K562 (cell line): ENCODE measurements around the gene PSMC1. TPM values are rescaled to one million over a fixed set of nuclear protein-coding genes. Genes with fewer than 3 reads are reported as not detected.

Experiments used
- ATAC-seq: fragments of 200-7000 bp; cut with Tn5 transposase; 3 replicates; pipeline ENCODE4 v1.9.1; 2020; ENCODE audit warnings: moderate library complexity
- BruUV-seq: library from RNA; stranded (reverse); fragments of 400-500 nt; replicated peaks from 2 replicates; lab custom pipeline; 2021; lab: Mats Ljungman, UMichigan
- CTCF ChIA-PET: fragments of 300-600 bp; formaldehyde crosslinking; extraction: SDS; loops from one replicate; lab custom pipeline; 2021; ENCODE audit warnings: low intra/inter-chr PET ratio; lab: Yijun Ruan, JAX
- POLR2A ChIA-PET: fragments of 300-600, 350-650 bp; sonication (Branson Sonifier 250); formaldehyde crosslinking; extraction: SDS; loops from one replicate; lab custom pipeline; 2021; ENCODE audit warnings: antibody characterized with exemption, inconsistent platforms; lab: Yijun Ruan, JAX
- DNase-seq, 4 experiments: peaks; one replicate each; pipeline versions ENCODE4 v3.0.0 to v3.0.0-alpha.2; 2011 to 2018; ENCODE audit warnings: low spot score in 3 of 4, mixed read lengths in 3 of 4; ENCODE audit errors: extremely low read depth in 1 of 4
- FAIRE-seq: peaks from 2 replicates; lab custom pipeline; 2011; peaks lifted over from hg19 to GRCh38; lab: Jason Lieb, UNC
- H2AFZ ChIP-seq: 2 replicates; pipeline ENCODE4 v1.6.0; 2011; ENCODE audit warnings: low read depth, low read length, control low read depth, inconsistent platforms
- H3K27ac ChIP-seq: fragments of 200-600 bp; 3 replicates; pipeline ENCODE4 v1.8.0; 2011; ENCODE audit warnings: low read depth, mild to moderate bottlenecking, control low read depth, inconsistent platforms, low read length, moderate library complexity, mixed read lengths; ENCODE audit errors: extremely low read depth
- H3K27me3 ChIP-seq, 2 experiments: fragments of 300-600 bp in 1 of 2; 2 replicates in 1 of 2; 3 replicates in 1 of 2; pipeline versions ENCODE4 v1.6.0 to v1.8.0; 2011; ENCODE audit warnings: inconsistent platforms in 2 of 2, low read length in 2 of 2, mild to moderate bottlenecking in 1 of 2, mixed read lengths in 1 of 2, moderate library complexity in 1 of 2; ENCODE audit not compliant: control insufficient read depth in 2 of 2, insufficient read depth in 2 of 2
- H3K36me3 ChIP-seq: fragments of 300-600 bp; 3 replicates; pipeline ENCODE4 v1.8.0; 2011; ENCODE audit warnings: mild to moderate bottlenecking, low read length, inconsistent platforms; ENCODE audit not compliant: control insufficient read depth, insufficient read depth
- H3K4me1 ChIP-seq, 2 experiments: fragments of 200-600 bp in 1 of 2; replicated peaks in 1 of 2; 2 replicates in 1 of 2; 3 replicates in 1 of 2; pipeline versions ENCODE4 v1.5.1 to v1.8.0; 2011; ENCODE audit warnings: inconsistent platforms in 2 of 2, low read length in 2 of 2, mild to moderate bottlenecking in 1 of 2, mixed read lengths in 1 of 2, moderate library complexity in 1 of 2; ENCODE audit not compliant: control insufficient read depth in 2 of 2, insufficient read depth in 2 of 2
- H3K4me2 ChIP-seq: 2 replicates; pipeline ENCODE4 v1.6.1; 2011; ENCODE audit warnings: low read length, control low read depth, inconsistent platforms, mixed read lengths; ENCODE audit not compliant: insufficient read depth
- H3K4me3 ChIP-seq: fragments of 200-600 bp; sonication (generic), shearing (Covaris generic); 2 replicates; pipeline ENCODE4 v1.5.1; 2016; ENCODE audit warnings: control low read depth, inconsistent platforms
- H3K79me2 ChIP-seq: fragments of 200-600 bp; 3 replicates; pipeline ENCODE4 v1.8.0; 2011; ENCODE audit warnings: low read length, inconsistent platforms; ENCODE audit not compliant: control insufficient read depth, insufficient read depth
- H3K9ac ChIP-seq, 2 experiments: 2 replicates each; pipeline versions ENCODE4 v1.6.0 to v1.6.1; 2011; ENCODE audit warnings: low read depth in 2 of 2, low read length in 2 of 2, control low read depth in 1 of 2, inconsistent platforms in 1 of 2, mild to moderate bottlenecking in 1 of 2, mixed read lengths in 1 of 2; ENCODE audit not compliant: insufficient read depth in 1 of 2
- H3K9me1 ChIP-seq: one replicate; pipeline ENCODE4 v1.6.0; 2011; ENCODE audit warnings: inconsistent platforms, mild to moderate bottlenecking, low read length, moderate library complexity; ENCODE audit not compliant: control insufficient read depth, insufficient read depth
- H3K9me3 ChIP-seq: replicated peaks from 2 replicates; pipeline ENCODE4 v1.5.1; 2011; ENCODE audit warnings: low read depth, low read length, inconsistent platforms; ENCODE audit not compliant: control insufficient read depth, insufficient read depth
- H4K20me1 ChIP-seq: replicated peaks from 2 replicates; pipeline ENCODE4 v1.6.1; 2011; ENCODE audit warnings: low read length, inconsistent platforms, mixed read lengths; ENCODE audit not compliant: control insufficient read depth, insufficient read depth
- DPF2 ChIP-seq: fragments of 450-650 bp; IDR thresholded peaks from 2 replicates; pipeline ENCODE4 v1.6.1; 2016
- GTF2A2 ChIP-seq: IDR thresholded peaks from 2 replicates; pipeline ENCODE4 v1.6.1; 2016; ENCODE audit warnings: mild to moderate bottlenecking, missing genetic modification characterization, missing compliant biosample characterization
- HDAC2 ChIP-seq: fragments of 450-650 bp; IDR thresholded peaks from 2 replicates; pipeline ENCODE4 v1.6.1; 2016; ENCODE audit warnings: mild to moderate bottlenecking
- MAFK ChIP-seq: IDR thresholded peaks from 2 replicates; pipeline ENCODE4 v1.6.1; 2011; ENCODE audit warnings: low read length, improper control_type of control experiment
- MBD2 ChIP-seq: sonication (generic); IDR thresholded peaks from 2 replicates; pipeline ENCODE4 v1.6.1; 2016; ENCODE audit warnings: low read depth, borderline replicate concordance
- MTF1 ChIP-seq: fragments of 250-450 bp; sonication (Bioruptor Pico); IDR thresholded peaks from 2 replicates; pipeline ENCODE4 v1.9.0; 2021; ENCODE audit warnings: moderate library complexity, mild to moderate bottlenecking, inconsistent platforms, borderline replicate concordance
- NONO ChIP-seq, 2 experiments: fragments of 200-400 bp in 1 of 2; fragments of 450-650 bp in 1 of 2; formaldehyde crosslinking in 1 of 2; IDR thresholded peaks; 2 replicates each; pipeline ENCODE4 v1.6.1; 2017; ENCODE audit warnings: low read depth in 2 of 2, mild to moderate bottlenecking in 2 of 2, moderate library complexity in 2 of 2, low read length in 1 of 2
- NR3C1 ChIP-seq: sonication (generic); formaldehyde crosslinking; IDR thresholded peaks from 2 replicates; pipeline ENCODE4 v1.8.1; 2022; ENCODE audit warnings: missing genetic modification reagents
- PHF20 ChIP-seq: fragments of 450-650 bp; IDR thresholded peaks from 2 replicates; pipeline ENCODE4 v1.6.1; 2018; ENCODE audit not compliant: partially characterized antibody
- PML ChIP-seq: IDR thresholded peaks from 2 replicates; pipeline ENCODE4 v1.6.1; 2012; ENCODE audit warnings: low read length, inconsistent platforms
- POLR2H ChIP-seq: IDR thresholded peaks from 2 replicates; pipeline ENCODE4 v1.6.1; 2016; ENCODE audit warnings: missing genetic modification characterization, low read depth, mild to moderate bottlenecking, control low read depth, missing compliant biosample characterization, moderate library complexity
- ZHX1 ChIP-seq: fragments of 150-350 bp; conservative IDR thresholded peaks from 2 replicates; pipeline ENCODE4 v1.6.1; 2014; ENCODE audit warnings: low read length
- ZNF217 ChIP-seq: sonication (generic); formaldehyde crosslinking; IDR thresholded peaks from 2 replicates; pipeline ENCODE4 v1.8.0; 2022; ENCODE audit warnings: mild to moderate bottlenecking, missing genetic modification reagents
- ZNF232 ChIP-seq: sonication (generic); formaldehyde crosslinking; IDR thresholded peaks from 2 replicates; pipeline ENCODE4 v1.8.0; 2022; ENCODE audit warnings: mild to moderate bottlenecking, missing genetic modification reagents
- WGBS: fragments of 100-300 bp; shearing (Covaris generic); methylation state at CpG from one replicate; pipeline ENCODE4 v1.1.6; 2016; ENCODE audit warnings: low coverage, mixed read lengths; ENCODE audit not compliant: insufficient coverage; ENCODE audit errors: missing lambda C conversion rate; 5-methylcytosine and 5-hydroxymethylcytosine counted together
- in situ Hi-C: fragments of 300-500 bp; cut with MboI; formaldehyde crosslinking; loops from 4 replicates; pipeline ENCODE4 v1.15.0; 2018; ENCODE audit warnings: inconsistent platforms, mixed read lengths
- intact Hi-C: fragments of 100-400 bp; cut with micrococcal nuclease; formaldehyde crosslinking; loops from 2 replicates; pipeline ENCODE4 v1.14.2; 2022
- polyA plus RNA-seq, 8 experiments: library from polyadenylated mRNA; depleted of rRNA in 4 of 8; stranded (reverse) in 5 of 8; unstranded in 3 of 8; fragments of >200 nt; fragmentation: Nextera tagmentation in 2 of 8; fragmentation: Illumina TruSeq in 1 of 8; extraction: Ambion mirVana in 2 of 8; extraction: Trizol in 1 of 8; gene quantifications; 2 replicates each; pipeline versions ENCODE4 v1.2.1 to v1.2.3, GENCODE V29; 2011 to 2014; ENCODE audit warnings: inconsistent platforms in 1 of 8, missing spikeins in 1 of 8
- total RNA-seq, 7 experiments: library from RNA; depleted of rRNA in 6 of 7; stranded (reverse); fragments of >200 nt in 6 of 7; fragmentation: Illumina TruSeq in 2 of 7; extraction: Trizol in 2 of 7; gene quantifications; 2 replicates each; pipeline versions ENCODE4 v1.2.1 to v1.2.3, GENCODE V29; 2011 to 2021; ENCODE audit warnings: low replicate concordance in 1 of 7

PSMC1 gene
- total and polyA plus RNA-seq, 9 of the 15 experiments (the other 6 are each of a cell fraction or from before 2014, with no cell fraction given), result 87.8 to 276 (median 165) TPM

GRCh38 chr14:90321891-90322290 is 65.5 kb downstream of the PSMC1 start:
- WGBS, result 41% methylated on average over 3 of the region's 4 CpGs
- intact Hi-C loops (no loop called here), in situ Hi-C loops (no loop called here)
- TF ChIP-seq POLR2H (tag) (no peak), PML (no peak), ZNF217 (no peak), NONO (IDR thresholded peaks at IDR 0.05; ENCODE audit: low read depth in 2 of 2, low read length in 1 of 2) (no peak), PHF20 (no peak), DPF2 (no peak), ZHX1 (no peak), MAFK (no peak), MTF1 (CRISPR knock-in tag) (no peak), HDAC2 (no peak), NR3C1 (CRISPR knock-in tag) (no peak), ZNF232 (CRISPR knock-in tag) (no peak), MBD2 (no peak), GTF2A2 (tag) (no peak)
- ATAC-seq (no peak), DNase-seq (no peak), FAIRE-seq (no peak)
- Histone ChIP-seq H3K36me3 (peaks cover 11% of the 10 kb centered on the region; the same call in 1 of the 3 replicates), H3K27me3 (no peaks in the 10 kb centered on the region), H3K9me3 (no peaks in the 10 kb centered on the region), H3K79me2 (peaks cover 10% of the 10 kb centered on the region; the same call in 2 of the 3 replicates), H3K4me1 (no peaks in the 10 kb centered on the region; a peak in 1 of 5 replicates), H3K9me1 (no peaks in the 10 kb centered on the region), H3K27ac (no peak overlapping the region), H2AFZ (no peak overlapping the region), H3K4me3 (no peak overlapping the region), H3K9ac (no peak overlapping the region), H4K20me1 (no peaks in the 10 kb centered on the region), H3K4me2 (no peak overlapping the region)
- ChIA-PET POLR2A (no interaction called here), CTCF (no interaction called here)
- no TSS peak for BruUV-seq

Other genes with a start within 250 kb of the PSMC1 start
- gene KCNK13, start 194.6 kb upstream of the PSMC1 start, total RNA-seq (2014; rRNA removed), result 0.05 TPM in 1 of 2 replicates, not detected in the other
- not detected in 2 replicates for gene KCNK13, start 194.6 kb upstream of the PSMC1 start, total RNA-seq (2014; rRNA removed; fragmentation: Illumina TruSeq; extraction: Trizol)
- not detected in 2 replicates for gene KCNK13, start 194.6 kb upstream of the PSMC1 start, total RNA-seq (2015; rRNA removed; fragmentation: Illumina TruSeq; extraction: Trizol)
- not detected in 2 replicates for gene KCNK13, start 194.6 kb upstream of the PSMC1 start, total RNA-seq (2021)
- gene KCNK13, start 194.6 kb upstream of the PSMC1 start, polyA plus RNA-seq (2011; rRNA removed), result 0.03 TPM in 1 of 2 replicates, not detected in the other
- gene KCNK13, start 194.6 kb upstream of the PSMC1 start, polyA plus RNA-seq (2014; fragmentation: Illumina TruSeq; extraction: Trizol), result not detected in 2 replicates
- not detected for gene KCNK13, start 194.6 kb upstream of the PSMC1 start, polyA plus RNA-seq (2014; fragmentation: Nextera tagmentation; extraction: Ambion mirVana)
- gene KCNK13, start 194.6 kb upstream of the PSMC1 start, polyA plus RNA-seq (2014; rRNA removed), result not detected in 2 replicates
- 6.2 and 8.4 TPM in 2 replicates for gene NRDE2, start 75.4 kb downstream of the PSMC1 start, total RNA-seq (2014; rRNA removed)
- 11.0 and 11.1 TPM in 2 replicates for gene NRDE2, start 75.4 kb downstream of the PSMC1 start, total RNA-seq (2014; rRNA removed; fragmentation: Illumina TruSeq; extraction: Trizol)
- 12.3 and 12.6 TPM in 2 replicates for gene NRDE2, start 75.4 kb downstream of the PSMC1 start, total RNA-seq (2015; rRNA removed; fragmentation: Illumina TruSeq; extraction: Trizol)
- 14.6 and 15.0 TPM in 2 replicates for gene NRDE2, start 75.4 kb downstream of the PSMC1 start, total RNA-seq (2021)
- 10.9 and 11.5 TPM in 2 replicates for gene NRDE2, start 75.4 kb downstream of the PSMC1 start, polyA plus RNA-seq (2011; rRNA removed)
- 6.8 and 8.1 TPM in 2 replicates for gene NRDE2, start 75.4 kb downstream of the PSMC1 start, polyA plus RNA-seq (2014; fragmentation: Illumina TruSeq; extraction: Trizol)
- 1 to 10 TPM; 3.3 to 5.7 TPM for gene NRDE2, start 75.4 kb downstream of the PSMC1 start, polyA plus RNA-seq (2014; fragmentation: Nextera tagmentation; extraction: Ambion mirVana)
- 8.3 and 13.4 TPM in 2 replicates for gene NRDE2, start 75.4 kb downstream of the PSMC1 start, polyA plus RNA-seq (2014; rRNA removed)
- 256 and 290 TPM in 2 replicates for gene CALM1, start 140.5 kb downstream of the PSMC1 start, total RNA-seq (2014; rRNA removed)
- gene CALM1, start 140.5 kb downstream of the PSMC1 start, total RNA-seq (2014; rRNA removed; fragmentation: Illumina TruSeq; extraction: Trizol), result 158 and 169 TPM in 2 replicates
- gene CALM1, start 140.5 kb downstream of the PSMC1 start, total RNA-seq (2015; rRNA removed; fragmentation: Illumina TruSeq; extraction: Trizol), result 139 and 148 TPM in 2 replicates
- gene CALM1, start 140.5 kb downstream of the PSMC1 start, total RNA-seq (2021), result 141 and 155 TPM in 2 replicates
- gene CALM1, start 140.5 kb downstream of the PSMC1 start, polyA plus RNA-seq (2011; rRNA removed), result 128 and 161 TPM in 2 replicates
- 206 and 269 TPM in 2 replicates for gene CALM1, start 140.5 kb downstream of the PSMC1 start, polyA plus RNA-seq (2014; fragmentation: Illumina TruSeq; extraction: Trizol)
- 10 to 100 TPM; 48.0 to 85.7 TPM for gene CALM1, start 140.5 kb downstream of the PSMC1 start, polyA plus RNA-seq (2014; fragmentation: Nextera tagmentation; extraction: Ambion mirVana)
- 162 and 178 TPM in 2 replicates for gene CALM1, start 140.5 kb downstream of the PSMC1 start, polyA plus RNA-seq (2014; rRNA removed)